Calu3 (cell line): ENCODE data around the gene MYL11. TPM values are rescaled to one million over a fixed set of nuclear protein-coding genes. Genes with fewer than 3 reads are reported as not detected.

Experiments used
- BruUV-seq: library from RNA; stranded (reverse); fragments of 400-500 nt; replicated peaks from 2 replicates; lab custom pipeline; 2021; lab: Mats Ljungman, UMichigan
- CTCF ChIA-PET: fragments of 300-600 bp; sonication (Branson Sonifier 250); formaldehyde crosslinking; loops from one replicate; lab custom pipeline; 2022; ENCODE audit warnings: antibody characterized with exemption; lab: Charles Lee
- DNase-seq: peaks from one replicate; pipeline ENCODE4 v3.0.0; 2022
- H3K27ac Mint-ChIP-seq: one replicate; pipeline ENCODE4 v1.8.0; 2022; ENCODE audit warnings: mixed read lengths; ENCODE audit not compliant: unreplicated experiment
- H3K27me3 Mint-ChIP-seq: one replicate; pipeline ENCODE4 v1.8.0; 2022; ENCODE audit warnings: mixed read lengths; ENCODE audit not compliant: unreplicated experiment
- H3K36me3 Mint-ChIP-seq: one replicate; pipeline ENCODE4 v1.8.0; 2022; ENCODE audit warnings: mild to moderate bottlenecking, moderate library complexity, mixed read lengths; ENCODE audit not compliant: insufficient read depth, unreplicated experiment
- H3K4me1 Mint-ChIP-seq: one replicate; pipeline ENCODE4 v1.8.0; 2022; ENCODE audit warnings: mild to moderate bottlenecking, low read depth, mixed read lengths; ENCODE audit not compliant: unreplicated experiment
- H3K4me3 Mint-ChIP-seq: one replicate; pipeline ENCODE4 v1.8.0; 2022; ENCODE audit warnings: mild to moderate bottlenecking, low read depth, moderate library complexity, mixed read lengths; ENCODE audit not compliant: unreplicated experiment
- H3K9me3 Mint-ChIP-seq: one replicate; pipeline ENCODE4 v1.8.0; 2022; ENCODE audit warnings: low read depth, mixed read lengths; ENCODE audit not compliant: unreplicated experiment
- CTCF ChIP-seq: fragments of 200-600 bp; IDR thresholded peaks from one replicate; pipeline ENCODE4 v1.8.0; 2022; ENCODE audit warnings: antibody characterized with exemption; ENCODE audit not compliant: unreplicated experiment
- intact Hi-C: fragments of 100-400 bp; cut with micrococcal nuclease; formaldehyde crosslinking; loops from one replicate; pipeline ENCODE4 v1.10.0; 2022; ENCODE audit not compliant: unreplicated experiment
- total RNA-seq: library from RNA; stranded (reverse); gene quantifications from 2 replicates; pipeline ENCODE4 v1.2.3, GENCODE V29; 2022

Gene MYL11
- total RNA-seq, 1 experiment from 2014 or later: not detected

GRCh38 chr16:30421010-30421409 lies 46.4 kb downstream of the MYL11 start:
- BruUV-seq: no TSS peak

More at GRCh38 chr16:30421010-30421409, 46.4 kb downstream of the MYL11 start:
- peaks cover 62% of the 10 kb centered on the region for H3K36me3 Mint-ChIP-seq
- H3K9me3 Mint-ChIP-seq: no peaks in the 10 kb centered on the region
- DNase-seq: no peak
- H3K4me3 Mint-ChIP-seq: no peak overlapping the region
- CTCF ChIA-PET: no interaction called here
- intact Hi-C loops: no loop called here
- TF ChIP-seq CTCF: no peak
- no peaks in the 10 kb centered on the region for H3K27me3 Mint-ChIP-seq
- no peak overlapping the region for H3K27ac Mint-ChIP-seq
- H3K4me1 Mint-ChIP-seq: peaks cover 18% of the 10 kb centered on the region

Other genes with a start within 250 kb of the MYL11 start
- 11.1 and 12.9 TPM in 2 replicates for gene CORO1A, start 191.2 kb upstream of the MYL11 start, total RNA-seq
- gene BOLA2B, start 181.1 kb upstream of the MYL11 start, total RNA-seq: 166 and 171 TPM in 2 replicates
- 45.0 and 71.1 TPM in 2 replicates for gene SLX1A, start 180.9 kb upstream of the MYL11 start, total RNA-seq
- gene SULT1A3, start 175.5 kb upstream of the MYL11 start, total RNA-seq: 39.5 and 46.4 TPM in 2 replicates
- 18.5 and 20.5 TPM in 2 replicates for gene NPIPB13, start 126.3 kb upstream of the MYL11 start, total RNA-seq
- gene CD2BP2, start 19.5 kb upstream of the MYL11 start, total RNA-seq: 65.8 and 82.6 TPM in 2 replicates
- gene TBC1D10B, start 4.3 kb upstream of the MYL11 start, total RNA-seq: 66.4 and 69.5 TPM in 2 replicates
- gene SEPTIN1, start 7.8 kb downstream of the MYL11 start, total RNA-seq: 1.5 and 1.9 TPM in 2 replicates
- 21.2 and 24.8 TPM in 2 replicates for gene ZNF48, start 20.6 kb downstream of the MYL11 start, total RNA-seq
- 11.3 and 12.2 TPM in 2 replicates for gene ZNF771, start 32.8 kb downstream of the MYL11 start, total RNA-seq
- 120 and 124 TPM in 2 replicates for gene DCTPP1, start 55.2 kb downstream of the MYL11 start, total RNA-seq
- gene SEPHS2, start 71.1 kb downstream of the MYL11 start, total RNA-seq: 85.0 and 109 TPM in 2 replicates
- not detected in 2 replicates for gene ITGAL, start 97.9 kb downstream of the MYL11 start, total RNA-seq
- gene ZNF768, start 151.8 kb downstream of the MYL11 start, total RNA-seq: 40.8 and 42.6 TPM in 2 replicates
- 12.3 and 15.4 TPM in 2 replicates for gene ZNF747, start 160.1 kb downstream of the MYL11 start, total RNA-seq
- gene ZNF764, start 183.6 kb downstream of the MYL11 start, total RNA-seq: 16.5 and 16.7 TPM in 2 replicates
- 11.8 and 13.5 TPM in 2 replicates for gene ZNF688, start 196.9 kb downstream of the MYL11 start, total RNA-seq
- 22.2 and 22.9 TPM in 2 replicates for gene ZNF785, start 210.9 kb downstream of the MYL11 start, total RNA-seq
- gene ZNF689, start 235.6 kb downstream of the MYL11 start, total RNA-seq: 10.4 and 14.1 TPM in 2 replicates